ENCODE data around the gene CPN2. TPM values are rescaled to one million over a fixed set of nuclear protein-coding genes. Genes with fewer than 3 reads are reported as not detected.

Gene CPN2
- total RNA-seq, 1 experiment from 2014 or later = not detected

DNA sequence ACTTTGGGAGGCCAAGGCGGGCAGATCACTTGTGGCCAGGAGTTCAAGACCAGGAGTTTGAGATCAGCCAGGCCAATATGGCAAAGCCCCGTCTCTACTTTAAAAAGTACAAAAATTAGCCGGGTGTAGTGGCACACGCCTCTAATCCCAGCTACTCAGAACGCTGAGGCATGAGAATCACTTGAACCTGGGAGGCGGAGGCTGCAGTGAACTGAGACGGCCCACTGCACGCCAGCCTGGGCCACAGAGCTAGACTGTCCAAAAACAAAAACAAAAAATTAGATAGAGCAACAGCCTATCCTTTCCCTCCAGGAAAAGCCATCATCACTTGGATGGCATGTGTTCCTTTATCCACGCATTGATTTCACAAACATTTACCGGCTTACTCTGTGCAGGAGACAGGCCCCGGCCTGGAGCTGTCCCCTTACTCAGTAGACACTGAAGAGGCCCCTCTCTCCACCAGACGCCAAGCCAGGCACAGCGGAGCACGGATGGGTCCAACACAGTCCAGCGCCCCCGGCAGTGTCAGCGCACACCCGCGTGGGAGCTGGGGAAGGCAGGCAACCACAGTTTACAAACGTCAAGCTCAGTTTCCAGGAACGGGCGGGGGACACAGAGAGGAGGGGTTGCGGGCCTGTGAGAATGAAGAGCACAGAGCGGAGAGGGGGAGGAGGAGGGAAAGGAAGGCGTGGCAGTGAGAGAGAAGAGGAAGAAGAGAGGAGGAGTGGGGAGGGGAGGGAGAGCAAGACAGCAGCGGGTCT, 44.8 kb upstream of the CPN2 start:
- no peak overlapping the region for H3K27ac ChIP-seq (ENCODE audit: insufficient read length, low read depth, low read length)
- no peak overlapping the region for H3K4me3 Mint-ChIP-seq

More for the DNA sequence above, 44.8 kb upstream of the CPN2 start:
- no peak overlapping the region for H3K18ac ChIP-seq (ENCODE audit: insufficient read length, low read depth, low read length)
- H3K79me1 ChIP-seq (ENCODE audit: insufficient read depth, low read depth, low read length, poor library complexity, severe bottlenecking) = no peaks in the 10 kb centered on the region
- Mint-ChIP-seq H3K4me1 (peaks cover 8 to 14% of the 10 kb centered on the region in 2 experiments), H3K9me3 (peaks cover under 1 to 5% of the 10 kb centered on the region in 2 experiments; a peak in 3 of 5 replicates), H3K27me3 (ENCODE audit: low read depth) (peaks cover 2% of the 10 kb centered on the region; the same call in 1 of the 2 replicates), H3K27ac (peak overlapping the region in 2 of 3 experiments; percentile 28 to 44; a peak in 1 of 7 replicates), H3K36me3 (ENCODE audit: insufficient read depth in 1 of 3, low read depth in 3 of 3) (peaks cover 0 to 3% (median 0%) of the 10 kb centered on the region in 3 experiments; a peak in 4 of 7 replicates)
- no peak overlapping the region for H3K14ac ChIP-seq (ENCODE audit: insufficient read depth, low read length)
- peaks cover 2% of the 10 kb centered on the region; the same call in 1 of the 2 replicates for H3K4me1 ChIP-seq (ENCODE audit: insufficient read depth, low read length)
- no peak overlapping the region for H2BK20ac ChIP-seq (ENCODE audit: low read depth, low read length, poor library complexity, severe bottlenecking)
- H3K9me3 ChIP-seq (ENCODE audit: control insufficient read depth, low read depth, low read length) = no peaks in the 10 kb centered on the region
- H3K4me2 ChIP-seq (ENCODE audit: insufficient read depth, insufficient read length, low read length) = peak overlapping the region; percentile 62
- no peak overlapping the region for H2BK5ac ChIP-seq (ENCODE audit: insufficient read length, low read length)
- H3K23ac ChIP-seq (ENCODE audit: insufficient read length, low read depth, low read length) = no peak overlapping the region
- no peak overlapping the region for H2BK15ac ChIP-seq (ENCODE audit: low read depth, low read length)
- no CpG with 5 or more reads among the region's 26 CpGs for WGBS (ENCODE audit: extremely low coverage, insufficient read length, low lambda C conversion rate)
- H2BK12ac ChIP-seq (ENCODE audit: insufficient read length, low read depth, low read length) = no peak overlapping the region
- no peak overlapping the region for H2AK5ac ChIP-seq (ENCODE audit: insufficient read length, low read length)
- H3K9ac ChIP-seq (ENCODE audit: extremely low read depth, insufficient read length, low read length) = no peak overlapping the region
- no peak overlapping the region for H3K56ac ChIP-seq (ENCODE audit: insufficient read length, low read depth, low read length)
- H4K20me1 ChIP-seq (ENCODE audit: control insufficient read depth, insufficient read depth, insufficient read length) = no peaks in the 10 kb centered on the region
- H4K91ac ChIP-seq (ENCODE audit: insufficient read length, low read depth, low read length) = no peak overlapping the region
- no peaks in the 10 kb centered on the region for H3K79me2 ChIP-seq (ENCODE audit: insufficient read depth, low read length)
- peaks cover 11% of the 10 kb centered on the region for H3K23me2 ChIP-seq (ENCODE audit: insufficient read length, low read depth, low read length, poor library complexity, severe bottlenecking)
- no peak overlapping the region for H4K8ac ChIP-seq (replicated peaks; ENCODE audit: insufficient read length, low read depth, low read length)
- H3K4ac ChIP-seq (ENCODE audit: low read depth, low read length) = no peak overlapping the region
- DNase-seq = peak; percentile 78
- H4K5ac ChIP-seq (ENCODE audit: insufficient read length, low read depth, low read length) = no peak overlapping the region
- H2AFZ ChIP-seq (ENCODE audit: low read length) = no peak overlapping the region
- no peak overlapping the region for H2BK120ac ChIP-seq (ENCODE audit: low read depth, low read length, poor library complexity, severe bottlenecking)
- TF ChIP-seq, protein P1, sequence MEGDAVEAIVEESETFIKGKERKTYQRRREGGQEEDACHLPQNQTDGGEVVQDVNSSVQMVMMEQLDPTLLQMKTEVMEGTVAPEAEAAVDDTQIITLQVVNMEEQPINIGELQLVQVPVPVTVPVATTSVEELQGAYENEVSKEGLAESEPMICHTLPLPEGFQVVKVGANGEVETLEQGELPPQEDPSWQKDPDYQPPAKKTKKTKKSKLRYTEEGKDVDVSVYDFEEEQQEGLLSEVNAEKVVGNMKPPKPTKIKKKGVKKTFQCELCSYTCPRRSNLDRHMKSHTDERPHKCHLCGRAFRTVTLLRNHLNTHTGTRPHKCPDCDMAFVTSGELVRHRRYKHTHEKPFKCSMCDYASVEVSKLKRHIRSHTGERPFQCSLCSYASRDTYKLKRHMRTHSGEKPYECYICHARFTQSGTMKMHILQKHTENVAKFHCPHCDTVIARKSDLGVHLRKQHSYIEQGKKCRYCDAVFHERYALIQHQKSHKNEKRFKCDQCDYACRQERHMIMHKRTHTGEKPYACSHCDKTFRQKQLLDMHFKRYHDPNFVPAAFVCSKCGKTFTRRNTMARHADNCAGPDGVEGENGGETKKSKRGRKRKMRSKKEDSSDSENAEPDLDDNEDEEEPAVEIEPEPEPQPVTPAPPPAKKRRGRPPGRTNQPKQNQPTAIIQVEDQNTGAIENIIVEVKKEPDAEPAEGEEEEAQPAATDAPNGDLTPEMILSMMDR (conservative IDR thresholded peaks at IDR 0.05) = no peak
- no peak overlapping the region for H3T11ph ChIP-seq (ENCODE audit: low read length)
- H3K27me3 ChIP-seq (ENCODE audit: insufficient read depth, low read length) = peaks cover 16% of the 10 kb centered on the region; the same call in 1 of the 2 replicates

Measured in H9 (cell line).